HEK293 (cell line): ENCODE measurements around the gene BBOX1.

Experiments used
- CTCF ChIP-seq: fragments of 450-650 bp; formaldehyde crosslinking; IDR thresholded peaks from 2 replicates; pipeline ENCODE4 v1.5.1; 2016; ENCODE audit warnings: missing biosample characterization, missing genetic modification characterization
- REST ChIP-seq: fragments of 450-650 bp; formaldehyde crosslinking; IDR thresholded peaks from 2 replicates; pipeline ENCODE4 v1.5.1; 2016; ENCODE audit warnings: missing biosample characterization, missing genetic modification characterization
- ZNF501 ChIP-seq: fragments of 450-650 bp; formaldehyde crosslinking; IDR thresholded peaks from 2 replicates; pipeline ENCODE4 v1.5.1; 2016; ENCODE audit warnings: missing biosample characterization, missing genetic modification characterization

DNA sequence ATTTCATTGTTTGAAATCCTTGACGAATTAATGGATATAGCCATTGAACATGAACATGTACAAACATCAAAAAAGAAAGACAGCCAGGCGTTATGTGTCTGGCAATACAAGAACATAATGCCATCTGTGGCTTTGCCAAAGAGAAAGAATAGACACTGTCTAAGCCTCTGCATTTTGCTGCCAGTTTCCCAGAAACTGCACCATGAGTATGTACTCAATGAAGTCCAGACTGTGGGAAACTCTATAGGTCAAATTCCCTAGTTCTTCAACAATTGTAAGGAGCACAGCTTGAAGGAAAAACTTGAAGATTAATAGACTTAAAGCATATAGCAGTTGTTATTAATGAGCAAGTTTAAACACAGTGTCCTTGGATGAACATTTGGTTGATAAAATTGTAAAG, 71.3 kb downstream of the BBOX1 start:
- TF ChIP-seq REST (tag by site-specific recombination): no peak
- TF ChIP-seq ZNF501: no peak
- no peak for TF ChIP-seq CTCF
